HT1080 (cell line): ENCODE data around the gene ACER3. TPM values are rescaled to one million over a fixed set of nuclear protein-coding genes. Genes with fewer than 3 reads are reported as not detected.
A peak's percentile ranks its signal among the peaks of the same experiment; 100 is the strongest.
"Not testable (repeated sequence)": the region's sequence is repeated elsewhere in the genome, so short reads cannot be mapped to it uniquely, and the experiment has no call there.

Source experiments
- DNase-seq: peaks from one replicate; pipeline ENCODE4 v3.0.0-alpha.2; 2015; ENCODE audit warnings: low read depth
- total RNA-seq: library from RNA; depleted of rRNA; stranded (reverse); fragments of >200 nt; shearing (Covaris generic); gene quantifications from 2 replicates; pipeline ENCODE4 v1.2.3, GENCODE V29; 2014

ACER3 gene
- total RNA-seq, 1 experiment from 2014 or later = 15.0 TPM

DNA sequence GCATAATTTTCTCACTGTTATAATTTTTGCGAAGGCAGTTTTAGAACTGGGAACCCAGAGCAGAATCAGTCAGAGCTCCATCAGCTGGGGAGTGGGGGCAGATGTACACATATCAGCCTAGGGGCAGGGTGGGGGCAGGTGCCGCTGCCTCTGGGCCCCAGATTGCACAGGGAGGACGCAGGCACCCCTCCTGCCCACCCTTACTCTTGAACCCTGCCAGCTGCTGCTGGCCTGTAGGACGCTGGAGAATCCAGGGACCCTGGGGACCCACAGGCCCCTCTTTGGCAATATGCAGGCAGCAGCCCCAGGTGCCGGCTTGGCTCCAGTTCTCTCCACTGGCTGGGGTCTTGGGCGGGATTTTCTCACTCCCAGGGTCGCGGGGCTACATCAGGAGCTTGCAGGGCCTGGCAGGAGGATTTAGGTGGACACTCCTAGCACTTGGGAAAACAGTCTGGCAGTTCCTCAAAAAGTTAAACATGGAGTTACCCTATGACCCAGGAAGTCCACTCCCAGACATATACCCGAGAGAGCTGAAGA, 197.3 kb downstream of the ACER3 start:
- DNase-seq = no peak

DNA sequence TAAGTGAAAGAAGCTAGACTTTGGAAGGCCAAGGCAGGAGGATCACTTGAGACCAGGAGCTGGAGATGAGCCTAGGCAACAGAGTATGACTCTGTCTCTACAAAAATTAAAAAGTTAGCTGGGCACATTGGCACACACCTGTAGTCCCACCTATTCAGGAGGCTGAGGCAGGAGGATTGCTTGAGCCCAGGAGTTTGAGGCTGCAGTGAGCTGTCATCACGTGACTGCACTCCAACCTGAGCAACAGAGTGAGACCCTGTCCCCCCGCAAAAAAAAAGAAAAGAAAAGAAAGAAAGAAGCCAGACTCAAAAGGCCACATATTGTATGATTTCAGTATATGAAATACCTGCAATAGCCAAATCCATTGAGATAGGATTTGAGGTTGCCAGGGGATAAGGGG, 198.2 kb downstream of the ACER3 start:
- no peak for DNase-seq

DNA sequence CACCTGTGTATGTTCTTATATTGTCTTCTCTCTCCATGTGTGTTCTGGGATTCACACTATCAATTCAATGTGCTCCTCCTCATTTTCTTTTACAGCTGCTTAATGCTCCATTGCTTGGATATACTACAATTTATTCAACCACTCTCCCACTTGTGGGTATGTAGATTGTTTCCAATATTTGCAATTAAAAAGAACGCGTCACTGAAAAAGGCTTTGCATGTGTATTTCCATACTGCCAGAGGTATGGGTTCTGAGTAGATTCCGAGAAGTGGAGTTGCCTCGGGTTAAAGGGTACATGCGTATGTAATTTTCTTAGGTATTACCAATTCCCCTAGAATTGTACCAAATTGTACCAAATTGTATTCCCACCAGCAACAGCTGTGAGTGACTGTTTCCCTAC, 199.1 kb downstream of the ACER3 start:
- DNase-seq = no peak

DNA sequence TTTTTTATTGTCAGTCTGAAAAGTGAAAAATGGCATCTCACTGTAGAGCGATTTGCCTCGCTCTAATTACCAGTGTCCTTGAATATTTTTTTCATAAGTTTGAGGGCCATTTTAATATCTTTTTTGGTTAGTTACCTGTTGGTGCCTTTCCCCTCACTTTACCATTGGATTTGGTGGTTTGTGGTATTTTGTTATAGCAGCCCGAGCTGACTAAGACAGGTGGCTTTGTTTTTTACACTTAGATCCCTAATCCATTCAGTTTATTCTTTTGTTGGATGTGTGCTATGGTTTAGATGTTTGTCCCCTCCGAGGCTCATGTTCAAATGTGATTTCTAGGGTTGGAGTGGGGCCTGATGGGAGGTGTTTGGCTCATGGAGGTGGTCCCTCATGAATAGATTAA, 199.5 kb downstream of the ACER3 start:
- DNase-seq = no peak

DNA sequence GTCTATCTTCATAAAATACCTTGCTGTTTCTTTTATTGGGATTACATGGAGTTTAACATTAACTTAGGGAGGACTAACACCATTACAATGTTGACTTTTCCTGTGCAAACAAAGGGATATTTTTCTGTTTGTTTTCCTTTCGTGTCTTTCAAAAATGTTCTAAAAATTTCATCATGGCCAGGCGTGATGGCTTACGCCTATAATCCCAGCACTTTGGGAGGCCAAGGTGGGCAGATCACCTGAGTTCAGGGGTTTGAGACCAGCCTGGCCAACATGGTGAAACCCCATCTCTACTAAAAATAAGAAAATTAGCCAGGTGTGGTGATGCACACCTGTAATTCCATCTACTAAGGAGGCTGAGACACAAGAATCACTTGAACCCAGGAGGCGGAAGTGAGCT, 200.5 kb downstream of the ACER3 start:
- not testable (repeated sequence) for DNase-seq

DNA sequence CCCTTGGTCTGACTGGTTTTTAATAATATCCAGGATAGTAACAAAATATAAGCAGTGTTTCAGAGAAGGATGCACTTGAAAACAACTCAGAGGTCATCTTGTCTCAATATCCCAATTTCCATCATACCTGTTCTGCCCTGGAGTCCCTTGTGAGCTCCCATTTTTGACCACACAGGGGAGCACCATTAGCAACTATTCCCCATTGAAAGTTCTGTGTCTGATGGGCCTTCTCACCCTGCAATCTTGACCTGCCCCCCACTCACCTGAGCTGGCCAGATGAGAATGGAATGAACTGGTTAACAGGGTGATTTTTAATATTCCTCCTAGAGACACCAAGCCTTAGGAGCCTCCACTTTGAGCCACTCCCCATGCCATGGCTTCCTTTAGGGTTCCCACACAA, 202.2 kb downstream of the ACER3 start:
- no peak for DNase-seq

DNA sequence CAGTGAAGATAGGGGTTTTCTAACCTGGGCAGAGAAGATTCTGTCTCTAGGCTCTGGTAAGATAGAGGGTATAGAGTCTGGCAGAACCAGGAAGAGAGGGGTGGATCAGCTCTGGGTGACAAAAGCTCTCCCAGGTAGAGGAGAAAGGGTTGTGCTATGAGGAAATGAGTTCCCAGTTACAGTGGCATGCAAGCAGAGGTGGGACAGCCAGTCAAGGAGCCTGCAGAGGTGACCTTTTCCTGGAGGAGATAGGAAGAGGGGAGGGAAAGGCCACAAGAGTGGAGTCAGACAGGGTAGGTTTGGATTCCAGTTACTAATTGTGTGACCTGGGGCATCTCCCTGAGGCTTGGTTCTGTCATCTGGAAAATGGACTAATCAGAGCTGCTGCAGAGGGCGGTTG, 202.7 kb downstream of the ACER3 start:
- DNase-seq = no peak

DNA sequence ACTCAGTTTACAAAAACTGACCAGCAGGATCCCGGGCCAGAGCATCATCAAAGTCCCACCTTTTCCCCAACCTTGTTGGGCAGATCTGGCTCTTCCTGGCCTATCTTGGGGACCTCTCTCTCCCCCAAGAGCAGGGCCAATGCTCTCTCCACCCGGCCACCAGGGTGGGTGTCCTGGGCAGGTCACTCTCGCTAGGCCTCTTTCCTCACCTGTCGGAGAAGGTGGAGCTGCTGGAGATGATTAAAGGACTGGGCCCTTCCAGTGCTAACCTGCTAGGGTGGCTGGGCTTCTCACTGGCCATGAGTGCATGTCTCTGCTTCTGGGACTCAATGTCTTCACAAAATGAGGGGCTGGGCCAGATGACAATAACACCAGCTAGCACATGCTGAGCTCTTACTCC, 203.1 kb downstream of the ACER3 start:
- DNase-seq = no peak

DNA sequence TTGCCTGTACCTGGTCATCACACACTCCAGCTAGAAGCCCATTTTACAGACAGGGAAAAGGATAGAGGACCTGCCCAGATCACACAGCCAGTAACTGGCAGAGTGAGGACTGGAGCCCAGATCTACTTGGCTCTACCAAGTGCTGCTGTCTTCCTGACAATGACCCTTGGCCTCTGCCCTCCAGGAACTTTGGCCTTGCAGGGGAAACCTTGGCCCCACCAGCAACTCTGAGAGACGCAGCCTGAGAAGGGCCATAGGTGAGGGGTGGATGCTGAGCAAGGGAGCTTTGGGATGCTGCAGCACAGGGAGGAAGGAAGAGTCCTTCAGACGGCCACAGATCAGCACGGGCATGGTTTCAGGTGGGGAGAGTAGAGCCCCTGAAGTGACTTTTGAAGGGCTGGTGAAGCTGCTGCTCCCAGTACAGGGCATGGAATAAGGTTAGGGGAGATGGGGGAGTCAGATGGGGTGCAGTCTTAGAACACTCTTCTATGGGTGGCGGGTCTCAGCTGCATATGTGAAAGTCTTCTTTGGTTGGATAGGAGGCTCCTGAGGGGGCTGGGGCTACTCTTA, 204.0 kb downstream of the ACER3 start:
- no peak for DNase-seq

DNA sequence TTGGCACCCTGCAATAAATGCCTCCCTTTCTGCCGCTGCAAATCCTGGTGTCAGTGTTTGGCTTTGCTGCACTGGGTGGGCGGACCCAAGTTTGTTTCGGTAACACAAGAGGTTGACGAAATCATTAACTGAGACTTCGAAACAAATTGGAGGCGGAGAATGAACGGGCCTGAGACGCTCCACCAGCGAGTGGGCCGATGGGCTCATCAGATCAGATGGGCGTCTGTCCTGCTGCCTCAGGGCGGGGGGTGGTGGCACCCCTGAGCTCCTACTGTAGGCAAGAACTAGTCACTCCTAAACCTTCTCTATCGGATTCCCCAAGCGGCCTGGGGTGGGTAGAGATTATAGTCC, 205.1 kb downstream of the ACER3 start:
- no peak for DNase-seq

DNA sequence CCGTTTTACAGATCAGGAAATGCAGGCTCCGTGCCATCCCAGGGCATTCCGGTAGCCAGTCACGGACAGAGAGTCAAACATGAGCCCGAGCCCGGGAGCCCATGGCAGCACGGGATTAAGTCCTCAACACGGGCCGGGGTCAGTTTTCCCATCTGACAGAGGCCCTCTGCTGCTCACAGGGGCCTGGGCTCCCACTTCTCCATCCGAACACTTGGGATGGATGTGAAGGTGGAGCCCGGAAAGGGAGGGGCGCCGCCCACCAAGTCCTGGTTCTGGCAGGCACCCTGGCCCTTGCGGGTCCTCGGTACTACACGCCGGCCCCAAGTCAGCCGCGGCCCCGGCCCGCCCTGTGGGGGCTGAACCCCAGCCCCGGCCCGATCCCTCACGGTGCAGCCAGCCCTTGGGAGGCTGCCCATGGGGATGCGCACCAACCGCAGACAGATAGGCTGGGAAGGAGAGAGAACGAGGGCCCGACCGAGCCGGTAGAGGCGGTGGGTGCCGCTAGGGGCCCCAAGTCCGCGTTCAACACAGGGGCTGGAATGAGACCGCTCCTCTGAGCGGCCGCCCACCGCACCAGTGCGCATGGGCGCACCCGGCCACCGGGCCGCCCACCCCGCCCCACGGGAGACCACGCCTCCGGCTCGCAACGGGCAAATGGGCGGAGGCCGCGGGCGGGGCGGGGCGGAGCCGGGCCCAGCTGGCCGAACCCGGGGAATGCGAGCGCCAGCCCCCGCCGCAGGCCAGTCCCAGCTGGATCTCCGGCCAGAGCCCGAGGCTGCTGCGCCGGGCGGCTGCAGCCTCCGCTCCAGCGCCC, 205.7 kb downstream of the ACER3 start, which contains the start of gene CAPN5:
CAPN5 (plus strand) TSS at position 743 of the 814 bp plus-strand sequence. CDS start 17,916 bp downstream, outside the sequence.
- peak; percentile 91 for DNase-seq

DNA sequence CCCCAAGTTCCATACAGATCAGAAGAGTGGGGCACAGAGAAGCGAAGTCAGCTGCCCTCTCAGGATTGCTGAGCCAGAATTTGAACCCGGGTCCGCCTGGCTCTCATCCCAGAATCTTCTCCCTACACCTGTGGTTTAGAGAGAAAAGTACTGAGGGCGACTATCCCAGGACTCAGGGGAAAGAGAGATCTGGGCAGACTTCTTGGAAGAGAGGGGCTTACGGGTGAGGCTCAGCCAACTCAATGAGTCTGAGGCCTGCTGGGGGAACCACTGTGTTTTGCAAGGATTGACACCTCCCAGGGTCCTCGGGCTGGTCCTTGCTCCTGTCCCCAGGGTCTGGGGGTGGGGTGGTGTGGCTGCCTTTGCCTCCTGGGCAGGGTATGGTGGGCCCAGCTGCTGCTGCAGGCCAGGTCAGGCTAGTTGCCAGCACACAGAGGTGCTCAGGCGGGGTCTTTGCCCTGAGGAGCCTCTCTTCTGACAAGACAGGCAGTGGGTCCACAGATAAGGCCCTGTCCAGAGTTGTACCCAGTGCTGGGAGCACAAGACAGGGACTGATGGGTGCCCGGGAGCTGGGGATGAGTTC, 207.2 kb downstream of the ACER3 start:
- DNase-seq = no peak

DNA sequence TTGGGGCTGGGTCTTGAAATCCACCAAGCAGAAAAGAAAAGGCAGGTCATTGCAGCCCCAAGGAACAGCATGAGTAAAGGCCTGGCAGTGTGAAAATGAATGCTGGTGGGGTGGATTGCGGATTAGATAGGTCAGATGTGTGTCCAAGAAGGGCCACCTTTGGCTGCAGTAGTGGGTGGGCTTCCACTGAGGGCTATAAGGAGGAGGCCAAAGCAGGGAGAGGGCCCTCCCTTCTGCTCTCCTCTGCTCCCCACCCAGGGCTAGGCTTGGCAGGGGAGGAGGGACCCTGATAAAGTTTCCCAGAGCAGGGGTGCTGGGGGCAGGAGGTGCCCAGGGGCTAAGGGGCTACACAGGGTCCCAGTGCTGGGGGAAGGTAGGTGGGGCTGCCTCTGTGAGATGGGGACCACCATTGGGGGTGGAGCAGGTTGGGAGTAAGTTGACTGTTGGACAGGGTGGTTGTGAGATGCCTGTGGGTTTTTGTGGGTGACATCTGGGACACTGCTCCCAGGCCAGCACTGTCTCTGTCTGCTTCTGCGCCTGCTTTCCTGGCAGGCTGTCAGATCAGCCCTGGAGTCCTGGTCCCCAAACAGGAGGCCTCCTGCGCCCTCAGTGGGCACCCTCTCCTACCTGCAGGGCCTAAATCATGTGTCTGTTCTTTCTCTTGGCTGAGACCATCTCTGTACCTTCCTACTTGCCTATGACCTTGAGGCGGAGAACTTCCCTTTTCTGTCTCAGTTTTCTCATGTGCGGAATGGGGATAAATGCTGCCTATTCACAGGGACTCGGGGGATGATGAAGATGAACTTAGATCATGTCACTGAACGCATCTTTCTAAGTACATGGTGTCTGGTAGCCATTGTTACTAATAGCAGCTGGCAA, 208.0 kb downstream of the ACER3 start:
- no peak for DNase-seq

DNA sequence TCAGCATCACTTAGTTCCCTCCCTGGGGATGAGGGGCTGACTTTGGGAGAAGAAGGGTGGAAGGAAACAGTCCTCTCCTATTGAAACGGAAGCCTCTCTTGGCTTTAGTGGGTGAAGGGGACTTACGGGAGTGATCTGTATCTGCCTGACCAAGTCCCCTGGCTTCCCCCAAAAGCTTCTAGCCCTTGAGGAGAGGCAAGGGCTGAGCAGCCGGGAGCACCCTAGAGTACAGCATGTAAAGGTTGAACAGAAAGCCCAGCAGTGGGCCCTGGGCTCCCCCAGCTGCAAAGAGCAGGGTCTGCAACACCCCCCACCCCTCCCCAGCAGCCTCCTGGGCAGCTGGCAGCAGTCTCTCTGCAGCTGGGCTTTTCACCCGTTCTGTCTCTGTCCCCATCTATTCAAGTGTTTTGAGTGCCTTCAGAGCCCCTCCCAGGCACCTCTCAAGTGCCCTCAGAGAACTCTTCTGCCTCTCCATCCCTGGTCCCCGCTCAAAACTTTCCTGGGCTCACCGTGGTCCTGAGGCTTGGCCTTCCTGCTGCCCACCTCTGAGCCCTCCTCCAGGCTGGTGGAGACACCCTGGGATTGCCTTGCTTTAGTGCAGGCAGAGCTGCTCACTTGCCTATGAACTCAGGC, 208.7 kb downstream of the ACER3 start:
- no peak for DNase-seq

DNA sequence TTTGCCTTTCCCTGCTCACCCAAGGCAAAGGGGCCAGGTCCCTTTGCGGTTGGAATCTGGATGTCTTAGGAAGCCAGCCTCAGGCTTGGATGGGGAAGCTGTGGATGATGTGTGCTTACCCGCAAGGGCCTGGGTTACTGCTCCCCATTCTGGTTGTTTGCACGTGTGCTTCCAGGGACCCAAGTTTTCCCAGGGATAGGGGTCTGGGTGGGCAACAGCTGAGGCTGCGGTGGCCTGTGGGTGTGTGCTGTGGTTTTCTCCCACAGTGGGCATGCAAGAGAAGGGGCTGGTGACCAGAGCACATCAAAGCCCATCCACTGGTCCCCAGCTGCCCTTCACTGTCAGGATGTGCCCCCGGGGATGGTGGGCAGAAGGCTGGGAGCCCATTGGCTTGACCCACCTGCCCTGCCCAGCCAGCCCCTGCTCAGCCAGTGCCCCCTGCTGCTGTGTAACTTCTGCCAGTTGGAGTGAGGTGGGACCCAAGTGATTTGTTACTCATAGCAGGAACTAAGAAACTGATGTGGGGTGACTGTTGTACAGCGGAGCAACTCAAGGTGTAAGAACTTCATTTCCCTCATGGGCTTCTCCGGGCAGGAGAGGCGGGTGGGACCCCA, 209.4 kb downstream of the ACER3 start:
- DNase-seq = no peak

DNA sequence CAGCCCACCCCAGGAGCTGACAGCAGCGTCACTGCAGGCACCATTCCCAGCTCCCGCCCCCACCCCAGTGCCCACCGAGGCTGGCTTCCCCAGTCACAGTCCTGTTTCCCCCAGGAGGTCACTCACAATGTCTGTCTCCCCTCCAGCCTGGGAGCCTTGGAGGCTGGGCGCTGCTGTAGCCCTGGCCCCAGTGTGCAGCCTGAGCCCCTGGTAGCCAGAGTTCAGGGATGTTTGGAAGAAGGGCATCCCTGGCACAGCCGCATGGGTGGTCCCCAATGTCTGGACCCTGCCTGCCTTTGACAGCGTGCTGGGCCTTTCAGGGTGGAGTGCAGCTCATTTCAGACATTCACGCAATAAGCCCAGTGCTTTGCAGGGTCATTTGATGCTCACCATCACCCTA, 210.4 kb downstream of the ACER3 start:
- DNase-seq = no peak

DNA sequence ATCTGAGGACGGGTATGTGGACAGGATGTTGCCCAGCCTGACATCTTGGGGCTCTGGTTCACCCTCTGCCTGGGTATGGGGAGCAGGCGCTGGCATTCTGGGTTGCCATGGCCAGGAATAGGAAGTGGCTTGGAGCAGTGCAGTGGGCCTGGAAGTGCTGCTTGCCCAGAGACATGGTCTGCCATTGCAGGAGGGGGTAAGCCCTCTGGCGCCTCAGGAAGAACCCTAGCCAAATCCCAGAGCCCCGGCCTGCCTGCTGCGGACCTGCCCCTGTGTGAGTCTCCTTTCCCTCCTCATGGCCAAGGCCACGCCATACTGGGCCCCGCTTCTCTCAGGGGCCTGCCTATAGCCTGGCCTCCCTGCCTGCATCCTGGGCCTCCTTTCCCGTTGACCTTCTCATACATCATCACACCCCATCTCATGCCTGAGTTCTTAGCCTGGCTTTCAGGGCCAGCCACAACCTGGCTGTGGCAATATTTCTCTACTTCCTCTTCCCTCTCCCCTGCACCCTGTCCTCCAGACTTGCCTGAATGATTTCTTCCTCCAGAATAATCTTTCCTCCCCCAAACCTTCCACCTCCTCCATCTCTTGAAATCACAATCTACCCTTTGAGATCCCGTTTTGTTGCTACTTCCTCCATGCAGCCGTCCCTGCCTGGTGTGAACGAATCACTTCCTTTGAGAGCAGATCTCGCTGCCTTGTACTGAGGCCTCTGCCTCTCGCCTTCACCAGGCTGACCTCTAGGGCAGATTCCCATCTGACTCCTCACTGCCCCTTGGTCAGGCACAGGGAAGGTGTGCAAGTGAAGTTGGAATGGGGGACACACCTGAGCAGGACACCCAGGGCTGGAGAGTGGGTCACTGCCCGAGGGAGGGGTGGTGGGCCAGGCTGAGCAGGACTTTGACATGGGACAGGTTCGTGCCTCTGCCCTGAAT, 211.2 kb downstream of the ACER3 start:
- DNase-seq = peak; percentile 61

DNA sequence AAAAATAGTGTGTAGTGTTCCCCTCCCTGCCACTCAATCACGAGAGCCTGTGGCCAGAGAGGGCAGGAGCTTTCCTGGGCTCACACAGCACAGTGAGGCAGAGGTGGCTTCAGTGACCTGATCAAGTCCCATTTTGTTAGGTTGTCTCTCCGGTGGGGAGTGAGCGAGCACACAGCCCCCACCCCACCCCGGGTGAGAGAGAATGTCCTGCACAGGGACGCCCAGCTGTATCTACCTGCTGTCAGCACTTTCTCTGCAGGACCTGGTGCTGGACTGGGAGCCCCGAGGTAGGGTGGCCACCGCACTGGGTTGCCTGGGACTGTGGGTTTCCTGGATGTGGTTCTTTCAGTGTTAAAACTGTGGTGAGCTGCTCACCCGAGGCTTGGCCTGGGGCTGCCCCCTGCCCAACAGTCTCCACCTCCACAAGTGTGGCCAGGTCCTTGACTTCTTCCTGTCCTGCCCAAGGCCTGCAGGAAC, 212.2 kb downstream of the ACER3 start:
- DNase-seq = no peak

DNA sequence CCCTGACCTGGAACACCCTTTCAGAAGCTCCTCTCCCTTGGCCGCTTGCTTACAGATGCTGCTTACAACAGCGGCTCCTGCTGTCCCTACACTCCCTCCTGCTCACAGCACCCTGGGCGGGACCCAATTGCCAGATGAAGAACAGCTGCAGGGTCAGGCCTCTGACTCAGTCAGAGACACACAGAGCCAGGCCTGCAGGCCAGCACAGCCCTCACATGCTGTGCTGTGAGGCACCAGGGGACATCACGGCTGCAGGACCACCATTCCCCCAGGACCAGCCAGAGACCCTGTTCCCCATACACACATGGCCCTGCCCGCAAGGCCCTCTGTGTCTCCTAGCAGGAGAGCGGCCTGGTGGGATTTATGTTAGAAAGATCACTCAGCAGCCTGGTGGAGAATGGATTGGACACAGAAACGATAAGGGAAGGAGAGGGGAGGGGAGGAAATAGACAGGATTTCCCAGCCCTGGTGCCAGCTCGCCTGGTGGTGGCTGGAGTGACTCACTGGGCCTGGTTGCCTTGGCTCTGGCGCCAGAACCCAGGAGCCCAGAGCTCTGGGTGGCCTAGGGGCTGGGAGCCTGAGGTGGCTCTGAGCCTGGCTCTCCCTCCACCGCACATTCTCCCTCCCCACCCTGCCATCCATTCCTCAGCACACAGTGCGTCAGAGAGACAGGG, 212.7 kb downstream of the ACER3 start:
- peak; percentile 90 for DNase-seq
